DMS153 treated with DMSO at 0.1 percent for 48 hours (cell line): Measurements from ENCODE around the gene CSF1.
"Not testable (repeated sequence)": the region's sequence is repeated elsewhere in the genome, so short reads cannot be mapped to it uniquely, and the experiment has no call there.

Experiments
- DNase-seq: peaks from one replicate; lab custom pipeline; 2025; ENCODE audit not compliant: unreplicated experiment; lab: John Stamatoyannopoulos, UW

Gene CSF1, protein sequence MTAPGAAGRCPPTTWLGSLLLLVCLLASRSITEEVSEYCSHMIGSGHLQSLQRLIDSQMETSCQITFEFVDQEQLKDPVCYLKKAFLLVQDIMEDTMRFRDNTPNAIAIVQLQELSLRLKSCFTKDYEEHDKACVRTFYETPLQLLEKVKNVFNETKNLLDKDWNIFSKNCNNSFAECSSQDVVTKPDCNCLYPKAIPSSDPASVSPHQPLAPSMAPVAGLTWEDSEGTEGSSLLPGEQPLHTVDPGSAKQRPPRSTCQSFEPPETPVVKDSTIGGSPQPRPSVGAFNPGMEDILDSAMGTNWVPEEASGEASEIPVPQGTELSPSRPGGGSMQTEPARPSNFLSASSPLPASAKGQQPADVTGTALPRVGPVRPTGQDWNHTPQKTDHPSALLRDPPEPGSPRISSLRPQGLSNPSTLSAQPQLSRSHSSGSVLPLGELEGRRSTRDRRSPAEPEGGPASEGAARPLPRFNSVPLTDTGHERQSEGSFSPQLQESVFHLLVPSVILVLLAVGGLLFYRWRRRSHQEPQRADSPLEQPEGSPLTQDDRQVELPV

DNA sequence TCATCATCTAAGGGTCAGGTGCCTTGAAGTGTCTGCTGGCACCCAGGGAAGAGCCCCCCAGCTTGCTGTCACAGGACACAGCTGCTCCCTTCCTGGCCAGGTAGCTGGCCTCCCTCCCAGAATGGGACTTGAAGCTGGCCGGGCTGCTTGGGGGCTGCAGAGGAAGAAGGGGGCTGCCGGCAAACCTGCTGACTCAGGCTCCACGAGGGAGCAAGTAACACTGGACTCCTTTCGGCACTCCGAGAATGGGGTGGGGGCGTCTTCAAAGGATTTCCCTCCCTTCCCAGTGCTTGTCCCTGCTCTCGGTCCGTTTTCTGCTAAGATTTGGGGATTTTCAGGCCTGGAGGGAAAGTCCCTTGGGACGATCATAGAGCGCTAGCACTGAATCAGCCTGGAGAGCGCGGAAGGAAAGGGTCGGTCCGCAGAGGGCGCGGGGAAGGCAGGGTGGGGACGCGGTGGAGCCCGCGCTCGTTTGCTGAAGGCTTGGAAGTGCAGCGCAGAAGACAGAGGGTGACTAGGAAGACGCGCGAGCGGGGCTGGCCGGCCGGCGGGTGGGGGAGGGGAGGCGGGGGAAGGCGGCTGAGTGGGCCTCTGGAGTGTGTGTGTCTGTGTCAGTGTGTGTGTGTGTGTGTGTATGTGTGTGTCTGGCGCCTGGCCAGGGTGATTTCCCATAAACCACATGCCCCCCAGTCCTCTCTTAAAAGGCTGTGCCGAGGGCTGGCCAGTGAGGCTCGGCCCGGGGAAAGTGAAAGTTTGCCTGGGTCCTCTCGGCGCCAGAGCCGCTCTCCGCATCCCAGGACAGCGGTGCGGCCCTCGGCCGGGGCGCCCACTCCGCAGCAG, at the start of gene CSF1:
TSS of gene CSF1 (plus strand) at position 727 of the 840 bp plus-strand sequence. CDS start 175 bp downstream, outside the sequence.
- no peak for DNase-seq

DNA sequence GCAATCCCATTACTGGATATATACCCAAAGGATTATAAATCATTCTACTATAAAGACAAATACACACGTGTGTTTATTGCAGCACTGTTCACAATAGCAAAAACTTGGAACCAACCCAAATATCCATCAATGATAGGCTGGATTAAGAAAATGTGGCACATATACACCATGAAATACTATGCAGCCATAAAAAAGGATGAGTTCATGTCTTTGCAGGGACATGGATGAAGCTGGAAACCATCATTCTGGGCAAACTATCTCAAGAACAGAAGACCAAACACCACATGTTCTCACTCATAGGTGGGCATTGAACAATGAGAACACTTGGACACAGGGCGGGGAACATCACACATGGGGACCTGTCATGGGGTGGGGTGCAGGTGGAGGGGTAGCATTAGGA, 49.0 kb upstream of the CSF1 start:
- DNase-seq = not testable (repeated sequence)

DNA sequence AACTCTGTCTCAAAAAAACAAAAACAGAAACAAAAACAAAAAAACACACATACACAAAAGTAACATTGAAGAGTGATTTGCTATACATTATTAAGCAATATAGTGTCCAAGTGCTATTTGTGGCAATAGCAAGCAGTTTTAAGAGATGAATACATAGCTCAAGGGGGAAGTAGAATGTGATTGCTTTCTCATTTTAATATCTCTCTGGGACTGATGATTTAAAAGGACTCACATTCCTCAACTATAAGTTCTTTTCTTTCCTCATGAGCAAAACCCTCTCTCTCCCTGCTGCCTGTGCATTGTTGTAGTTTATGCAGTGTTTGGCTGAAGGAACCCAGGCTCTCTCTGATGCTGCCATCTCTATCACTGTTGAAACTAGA, 47.0 kb upstream of the CSF1 start:
- DNase-seq = no peak

DNA sequence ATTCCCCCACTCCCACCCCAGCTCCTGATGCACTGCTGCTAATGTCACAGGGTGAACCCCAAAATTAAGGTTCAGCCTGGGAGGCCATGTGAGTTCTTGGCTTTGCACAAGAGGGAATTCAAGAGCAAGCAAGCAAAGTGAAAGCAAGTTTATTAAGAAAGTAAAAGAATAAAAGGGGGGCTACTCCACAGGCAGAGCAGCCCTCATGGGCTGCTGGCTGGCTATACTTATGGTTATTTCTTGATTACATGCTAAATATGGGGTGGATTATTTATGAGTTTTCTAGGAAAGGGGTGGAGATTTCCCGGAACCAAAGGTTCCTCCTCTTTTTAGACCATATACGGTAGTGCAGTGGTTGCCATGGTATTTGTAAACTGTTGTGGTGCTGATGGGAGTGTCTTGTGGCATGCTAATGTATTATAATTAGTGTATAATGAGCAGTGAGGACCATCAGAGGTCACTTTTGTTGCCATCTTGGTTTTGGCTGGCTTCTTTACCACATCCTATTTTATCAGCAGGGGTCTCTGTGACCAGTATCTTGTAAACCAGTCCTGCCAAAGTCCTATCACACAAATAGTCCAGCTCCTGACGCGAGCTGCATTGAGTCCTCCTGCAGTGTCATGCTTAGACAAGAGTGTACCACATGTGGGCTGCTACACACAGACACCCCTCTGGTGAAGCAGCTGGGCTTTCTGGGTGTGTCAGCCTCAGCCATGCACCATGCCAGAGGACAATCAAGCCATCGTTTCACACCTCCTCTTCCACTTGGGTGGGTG, 46.4 kb upstream of the CSF1 start:
- no peak for DNase-seq

DNA sequence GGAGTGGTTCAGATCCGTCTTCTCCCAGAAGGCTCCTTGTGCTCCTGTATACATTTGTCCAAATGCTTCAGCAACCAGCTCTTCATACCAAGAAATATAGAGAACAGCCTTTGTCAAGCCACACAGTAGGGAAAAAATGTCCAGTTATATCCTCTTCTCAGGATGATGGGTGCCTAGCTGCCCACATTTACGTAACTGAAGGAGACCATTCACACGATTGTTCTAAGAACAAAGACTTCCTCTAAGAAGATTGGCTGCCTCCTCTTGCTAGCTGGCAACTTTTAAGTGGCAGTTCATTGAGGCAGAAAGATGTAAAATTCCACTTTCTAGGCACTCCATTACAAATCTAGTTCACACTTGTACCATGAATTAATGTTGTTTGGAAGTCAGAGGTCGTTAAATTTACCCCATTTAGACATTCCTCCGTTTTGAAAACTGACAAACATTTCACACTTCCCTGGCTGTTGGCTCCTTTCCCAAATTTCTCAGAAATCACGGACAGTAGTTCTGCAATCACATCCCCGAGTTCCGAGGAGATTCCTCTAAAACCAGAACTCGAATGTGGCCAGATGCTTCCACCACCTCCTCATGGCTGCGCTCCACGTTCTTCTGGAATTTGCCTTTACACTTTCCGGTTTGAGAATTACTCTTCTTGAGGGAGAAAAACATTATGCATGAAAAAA, 45.6 kb upstream of the CSF1 start:
- no peak for DNase-seq

DNA sequence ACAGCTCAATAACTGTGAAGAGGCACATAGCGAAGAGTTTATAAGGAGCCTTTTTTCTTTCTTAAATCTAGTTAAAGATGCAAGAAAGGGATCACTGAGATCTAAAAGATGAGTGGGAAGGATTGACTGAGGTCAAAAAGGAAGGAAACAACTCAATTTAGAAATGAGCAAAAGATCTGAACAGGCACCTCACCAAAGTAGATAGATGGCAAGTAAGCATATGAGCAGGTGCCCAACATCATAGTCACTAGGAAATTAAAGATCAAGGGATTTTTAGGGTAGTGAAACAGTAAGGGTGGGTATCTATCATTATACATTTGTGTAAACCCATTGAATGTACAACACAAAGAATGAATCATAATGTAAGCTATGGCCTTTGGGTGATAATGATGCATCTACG, 44.6 kb upstream of the CSF1 start:
- no peak for DNase-seq

DNA sequence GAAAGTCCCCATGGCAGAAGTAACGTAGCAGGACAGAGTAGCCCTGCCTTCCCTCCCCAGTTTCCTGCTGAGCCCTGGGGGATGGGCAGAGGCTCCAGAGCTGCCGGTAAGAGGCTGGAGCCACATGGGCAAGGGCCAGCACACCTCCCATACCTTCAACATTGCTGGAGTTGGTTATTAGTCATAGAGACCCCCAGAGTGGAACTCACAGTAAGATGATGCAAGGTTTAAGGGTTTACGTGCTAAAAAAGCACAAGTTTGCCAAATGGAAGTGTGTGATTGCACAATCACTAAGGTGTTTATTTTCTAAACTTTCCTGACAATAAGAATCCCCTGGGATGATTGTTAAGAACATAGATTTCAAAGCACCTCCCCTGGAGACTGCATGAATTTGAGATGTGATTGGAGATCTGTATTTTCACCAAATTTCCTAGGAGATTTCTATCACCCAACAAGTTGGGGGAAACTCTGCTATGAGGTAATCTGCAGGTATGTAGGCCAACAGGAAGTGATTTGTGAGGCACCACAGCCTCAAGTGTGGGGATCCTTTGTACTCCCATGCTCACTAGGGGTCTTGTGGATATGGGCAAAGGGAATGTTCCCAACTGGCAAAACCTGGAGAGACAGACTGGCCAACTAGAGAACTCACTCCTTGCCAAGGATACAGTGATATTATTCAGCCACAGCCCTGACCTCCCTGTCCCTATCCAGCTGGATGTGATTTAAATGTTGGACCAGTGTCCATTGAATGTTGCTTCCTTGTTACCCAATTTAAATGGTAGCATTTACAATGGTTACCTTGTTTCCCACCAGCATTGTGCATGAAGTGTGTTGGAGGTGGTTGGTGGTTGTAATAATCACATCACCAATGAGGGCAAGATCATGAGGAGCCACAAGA, 37.1 kb upstream of the CSF1 start:
- no peak for DNase-seq

DNA sequence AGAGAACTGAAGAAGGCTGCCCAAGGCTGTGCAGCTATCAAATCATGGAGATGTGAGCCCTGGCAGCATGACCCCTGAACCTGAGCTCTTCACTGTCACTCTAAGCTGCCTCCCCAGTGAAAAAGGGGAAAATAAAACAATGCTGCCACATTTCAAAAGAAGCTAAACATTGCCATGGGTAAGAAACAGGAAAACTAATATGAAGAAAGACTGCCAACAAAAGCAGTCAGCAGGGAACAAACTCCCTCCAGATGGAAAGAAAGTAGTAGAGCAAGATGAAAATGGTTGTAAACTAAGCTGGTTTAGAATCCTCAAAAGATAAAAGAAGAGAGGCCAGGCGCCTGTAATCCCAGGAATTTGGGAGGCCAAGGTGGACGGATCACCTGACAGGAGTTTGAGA, 36.2 kb upstream of the CSF1 start:
- no peak for DNase-seq

DNA sequence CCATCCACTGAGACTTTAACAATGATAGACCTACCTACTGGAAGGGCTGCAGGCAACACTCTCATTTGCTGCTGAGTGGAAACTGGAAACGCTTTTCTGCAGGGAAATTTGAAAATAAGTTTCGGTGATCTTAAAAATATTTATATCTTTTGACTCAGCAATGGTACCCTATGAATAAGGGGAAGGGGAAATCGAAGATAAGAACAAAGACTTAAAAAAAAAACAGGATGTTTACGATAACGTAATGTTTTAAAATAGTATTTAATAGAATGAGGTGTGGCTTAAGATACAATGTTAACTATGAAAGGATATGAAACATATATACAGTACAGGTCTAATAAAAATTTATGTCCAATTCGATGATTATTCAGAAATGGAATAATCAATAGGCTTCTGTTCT, 34.8 kb upstream of the CSF1 start:
- DNase-seq = no peak

DNA sequence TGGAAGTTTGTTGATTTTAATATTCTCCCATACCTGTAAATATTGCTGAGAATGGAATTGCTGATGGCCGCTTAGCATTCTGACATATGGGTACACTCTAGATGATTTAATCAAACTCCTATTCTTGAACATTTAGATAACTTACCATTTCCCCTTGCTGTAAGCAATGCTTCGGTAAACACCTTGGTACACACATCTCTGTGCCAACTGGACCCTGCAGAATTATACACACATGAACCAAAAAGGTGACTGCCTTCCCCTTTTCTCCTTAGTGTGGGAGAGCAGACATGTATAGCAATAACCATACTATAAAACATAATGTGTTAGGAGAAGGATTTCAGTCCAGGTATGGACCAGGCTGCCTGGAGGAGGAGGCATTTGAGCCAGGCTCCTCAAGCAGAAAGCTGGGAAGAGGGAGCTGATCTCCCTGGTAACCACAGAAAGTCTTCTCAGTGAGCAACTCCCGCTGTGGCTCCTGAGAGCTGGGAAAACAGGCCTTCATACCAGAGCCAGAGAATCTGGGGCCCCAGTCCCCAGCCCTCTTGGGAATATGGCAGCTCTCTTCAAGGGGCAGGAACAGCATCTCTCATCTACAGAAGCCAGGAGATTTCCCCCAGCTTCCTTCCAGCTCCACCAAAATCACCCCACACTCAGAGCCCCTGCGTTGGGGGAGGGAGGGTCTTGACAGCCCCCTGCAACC, 33.9 kb upstream of the CSF1 start:
- DNase-seq = no peak

DNA sequence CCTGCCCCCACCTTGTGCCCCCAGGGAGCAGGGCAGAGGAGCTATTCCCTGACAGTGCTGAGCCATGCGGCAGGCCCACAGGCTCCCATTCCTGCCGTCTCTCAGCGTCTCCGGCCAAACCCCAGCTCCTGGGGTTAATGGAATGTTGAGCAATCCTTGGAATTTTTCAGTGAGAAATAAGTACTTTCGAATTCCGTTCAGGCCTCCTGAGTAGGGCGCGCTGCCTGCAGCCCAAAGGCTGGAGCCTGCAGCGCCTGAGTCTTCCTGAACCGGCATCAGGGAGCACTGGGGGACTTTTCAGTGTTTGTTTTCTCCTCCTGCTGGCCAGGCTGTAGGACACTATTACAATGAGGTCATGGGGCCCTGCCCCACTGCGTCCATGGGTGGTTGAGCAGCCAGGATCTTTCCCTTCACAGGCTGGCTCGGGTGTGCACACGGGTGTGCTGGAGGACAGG, 33.3 kb upstream of the CSF1 start:
- no peak for DNase-seq

DNA sequence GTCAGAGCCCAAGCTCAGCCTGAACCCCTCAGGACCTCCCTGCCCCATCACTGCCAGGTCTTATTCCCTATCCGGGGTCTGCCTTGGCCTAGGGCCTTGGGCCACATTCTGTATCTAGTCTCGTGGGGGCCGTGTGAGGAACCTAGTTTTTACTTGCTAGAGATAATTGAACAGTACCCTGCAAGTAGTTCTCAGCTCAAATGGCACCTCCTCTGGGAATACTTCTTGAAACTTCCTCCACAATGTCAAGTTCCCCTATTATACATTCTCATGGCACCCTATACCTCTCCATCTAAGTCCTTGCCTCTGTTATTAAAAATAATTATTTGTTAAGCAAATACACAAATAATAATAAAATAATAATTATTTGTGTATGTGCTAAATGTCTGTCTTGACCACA, 32.9 kb upstream of the CSF1 start:
- DNase-seq = no peak

DNA sequence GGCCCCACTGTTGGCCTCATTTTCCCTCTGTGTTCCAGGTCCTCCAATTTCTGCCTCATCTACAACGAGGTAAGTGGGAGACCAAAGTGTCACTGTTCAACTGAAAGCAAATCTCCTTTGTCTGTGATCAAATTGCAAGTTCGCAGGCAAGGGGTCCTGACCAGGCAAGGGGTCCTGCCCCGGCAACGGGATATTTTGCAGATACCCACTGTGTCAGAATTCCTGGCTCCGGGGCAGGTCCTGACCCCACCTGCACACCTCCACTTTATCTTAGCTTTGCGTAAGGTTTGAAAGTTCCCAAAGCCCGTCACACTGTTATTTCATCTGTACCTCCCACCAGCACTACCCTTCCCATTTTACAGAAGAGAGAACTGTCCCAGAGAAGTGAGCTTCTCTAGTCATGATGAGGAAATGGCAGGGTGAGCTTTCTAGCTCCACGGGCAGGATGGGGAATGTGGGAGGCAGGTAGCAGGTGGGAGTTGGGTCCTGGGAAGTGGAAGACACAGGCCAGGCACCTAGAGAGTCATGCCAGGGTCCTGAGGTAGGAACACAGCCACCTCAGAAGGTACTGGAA, 32.0 kb upstream of the CSF1 start:
- no peak for DNase-seq

DNA sequence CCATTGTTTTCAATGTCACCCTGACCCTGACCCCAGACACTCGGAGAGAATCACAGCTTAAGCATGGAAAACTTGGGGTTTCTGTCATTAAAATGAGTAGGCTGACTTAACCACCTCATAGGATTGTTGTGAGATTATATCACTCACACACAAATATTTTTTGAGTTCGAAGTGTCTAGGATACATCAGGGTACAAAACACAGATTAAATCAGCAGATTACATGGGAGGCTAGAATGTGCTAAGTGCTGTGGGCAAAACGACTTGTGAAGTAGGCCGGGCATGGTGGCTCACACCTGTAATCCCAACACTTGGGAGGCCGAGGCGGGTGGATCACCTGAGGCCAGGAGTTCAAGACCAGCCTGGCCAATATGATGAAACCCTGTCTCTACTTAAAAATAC, 31.3 kb upstream of the CSF1 start:
- DNase-seq = not testable (repeated sequence)

DNA sequence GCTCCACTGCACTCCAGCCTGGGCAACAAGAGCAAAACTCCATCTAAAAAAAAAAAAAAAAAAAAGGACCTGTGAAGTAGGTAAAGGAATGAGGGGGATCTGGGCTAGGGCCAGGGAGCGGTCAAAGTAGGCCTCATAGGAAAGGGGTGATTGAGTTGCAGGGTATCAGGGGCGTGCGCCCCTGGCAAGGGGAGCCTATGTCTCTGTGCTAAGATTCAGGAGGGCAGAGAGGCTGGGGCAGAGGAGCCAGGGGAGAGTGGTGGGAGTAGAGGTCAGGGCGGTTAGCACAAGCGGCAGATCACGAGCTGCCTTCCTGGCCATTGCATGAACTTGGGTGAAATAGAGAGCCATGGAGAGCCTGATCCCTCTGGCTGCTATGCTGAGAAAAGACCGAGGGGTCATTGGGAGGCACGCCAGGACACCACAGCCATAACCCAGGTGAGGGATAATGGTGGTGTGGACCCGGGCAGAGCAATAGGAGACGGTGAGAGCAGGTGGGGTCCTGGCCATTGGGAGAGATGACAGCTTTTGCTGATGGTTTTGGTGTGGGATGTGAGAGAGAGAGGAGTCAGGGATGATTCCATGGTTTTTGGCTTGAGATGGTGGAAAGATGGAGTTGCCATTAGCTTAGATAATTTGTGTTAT, 30.6 kb upstream of the CSF1 start:
- no peak for DNase-seq

DNA sequence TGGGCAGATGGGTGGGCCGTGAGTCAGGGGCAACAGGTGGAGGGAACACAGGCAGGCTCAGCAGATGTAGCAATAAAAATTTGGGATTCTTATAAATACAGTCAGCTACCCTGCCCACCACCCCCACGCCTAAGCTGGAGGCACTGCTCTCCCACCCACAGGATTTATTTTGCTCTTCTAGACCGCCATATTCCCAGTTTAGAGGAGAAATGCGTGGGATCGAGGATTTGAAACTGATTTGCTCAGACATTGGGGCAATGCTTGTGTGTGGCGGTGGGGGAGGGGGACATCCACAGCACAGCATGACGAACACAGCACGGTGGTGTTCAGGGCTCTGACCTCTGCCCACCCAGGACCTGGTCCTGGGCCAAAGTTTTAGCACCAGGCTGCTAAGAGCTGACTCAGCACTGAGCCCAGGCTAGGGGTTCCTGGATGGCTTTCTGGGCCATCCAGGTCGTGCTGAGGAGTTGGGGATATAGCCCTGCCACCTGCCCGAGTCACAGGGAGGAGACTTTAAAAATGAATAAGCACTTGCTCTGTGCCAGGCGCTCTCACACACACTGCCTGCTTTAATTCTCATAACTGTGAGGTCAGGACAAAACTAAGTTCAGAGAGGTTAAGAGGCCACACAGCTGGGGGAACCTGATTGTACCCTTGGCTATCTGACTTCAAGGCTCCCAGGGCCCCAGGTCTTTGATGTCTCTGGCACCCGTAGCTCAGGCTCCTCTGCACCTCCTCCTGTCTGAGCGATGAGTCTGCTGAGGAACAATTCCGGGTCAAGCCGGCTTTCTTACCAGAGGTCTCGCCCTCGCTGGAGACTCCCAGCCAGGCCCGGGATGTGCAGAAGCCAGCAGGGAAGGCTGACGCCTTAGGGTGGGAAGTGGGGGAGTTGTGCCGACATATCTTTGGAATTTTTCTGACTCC, 29.4 kb upstream of the CSF1 start:
- no peak for DNase-seq

DNA sequence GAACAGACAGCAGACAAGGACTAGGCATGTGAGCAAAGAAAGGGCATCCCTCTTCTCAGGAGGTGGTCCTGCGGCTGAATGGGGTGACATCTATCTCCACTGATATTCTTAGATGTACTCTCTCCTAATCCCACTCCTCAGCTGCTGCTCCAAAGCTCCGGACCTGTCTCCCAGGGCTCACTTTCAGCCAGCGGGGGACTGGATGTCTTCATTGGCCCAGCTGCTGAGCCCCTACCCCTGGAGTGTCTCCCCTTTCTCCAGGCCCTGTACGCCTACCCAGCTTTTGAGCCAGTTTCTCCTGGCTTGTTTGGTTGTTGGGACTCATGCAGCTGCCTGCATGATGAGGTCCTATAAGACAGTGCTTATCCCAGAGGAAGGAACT, 28.8 kb upstream of the CSF1 start:
- DNase-seq = no peak
